Sigmoid colon (tissue), 7 donors: ENCODE measurements around the gene PSG4. TPM values are rescaled to one million over a fixed set of nuclear protein-coding genes. Genes with fewer than 3 reads are reported as not detected.
"Not testable (repeated sequence)": the region's sequence is repeated elsewhere in the genome, so short reads cannot be mapped to it uniquely, and the experiment has no call there.

Experiments used
- DNase-seq: peaks from one replicate; pipeline ENCODE4 v3.0.0-alpha.2; 2019
- H3K27ac ChIP-seq, 4 donors: fragments of 200-600 bp; sonication (generic); one replicate each; pipeline ENCODE4 v1.5.1; 2016 to 2019; ENCODE audit warnings: mild to moderate bottlenecking in 1 of 4
- H3K27me3 ChIP-seq, 3 donors: fragments of 200-600 bp; sonication (generic); one replicate each; pipeline ENCODE4 v1.5.1; 2019; ENCODE audit warnings: mild to moderate bottlenecking in 1 of 3
- H3K36me3 ChIP-seq, 4 donors: fragments of 200-600 bp; sonication (generic); one replicate each; pipeline ENCODE4 v1.5.1; 2016 to 2019
- H3K4me1 ChIP-seq, 4 donors: fragments of 200-600 bp; sonication (generic); one replicate each; pipeline ENCODE4 v1.5.1; 2017 to 2019
- H3K4me3 ChIP-seq, 4 donors: fragments of 200-600 bp; sonication (generic); one replicate each; pipeline ENCODE4 v1.5.1; 2017 to 2019; ENCODE audit warnings: mild to moderate bottlenecking in 2 of 4, moderate library complexity in 1 of 4
- H3K9me3 ChIP-seq, 4 donors: fragments of 200-600 bp in 3 of 4; sonication (generic) in 3 of 4; one replicate each; pipeline versions ENCODE4 v1.5.1 to v1.6.1; 2013 to 2019
- EP300 ChIP-seq, 4 donors: sonication (generic); formaldehyde crosslinking; IDR thresholded peaks; one replicate each; pipeline ENCODE4 v1.6.1; 2017; ENCODE audit warnings: antibody characterized with exemption in 4 of 4
- POLR2A ChIP-seq, 2 donors: fragments of 450-650 bp; IDR thresholded peaks; one replicate each; pipeline ENCODE4 v1.6.1; 2016; ENCODE audit warnings: antibody characterized with exemption in 2 of 2, mild to moderate bottlenecking in 2 of 2, moderate library complexity in 2 of 2
- POLR2AphosphoS5 ChIP-seq, 4 donors: sonication (generic); formaldehyde crosslinking; IDR thresholded peaks; one replicate each; pipeline ENCODE4 v1.6.1; 2017; ENCODE audit warnings: antibody characterized with exemption in 4 of 4
- WGBS, 2 donors: extraction: QIAGEN DNeasy Blood & Tissue Kit; methylation state at CpG; one replicate each; pipeline ENCODE4 v1.1.7; 2013; 5-methylcytosine and 5-hydroxymethylcytosine counted together
- intact Hi-C: fragments of 100-400 bp; cut with DNase I; formaldehyde crosslinking; loops from one replicate; pipeline ENCODE4 v1.15.1; 2023
- polyA plus RNA-seq, 3 donors: library from polyadenylated mRNA; stranded (reverse); fragments of 200-250 nt; gene quantifications; one replicate each; pipeline ENCODE4 v1.2.3, GENCODE V29; 2013
- total RNA-seq, 4 donors: library from RNA; depleted of rRNA; stranded (reverse); fragments of >200 nt; gene quantifications; one replicate each; pipeline ENCODE4 v1.1.0, GENCODE V29; 2016
- TF ChIP-seq, protein P1 (sequence below), 4 experiments: fragments of 450-650 bp in 3 of 4; fragments of 200-600 bp in 1 of 4; IDR thresholded peaks; one replicate each; pipeline ENCODE4 v1.5.1; 2016 to 2019; ENCODE audit warnings: antibody characterized with exemption in 4 of 4, mild to moderate bottlenecking in 3 of 4, moderate library complexity in 2 of 4
- donor health status: healthy with polysubstance abuse.
- donor health status: Bipolar disorder and iron deficiency.
- donor health status: healthy.

The PSG4 gene
- not detected for total RNA-seq
- polyA plus RNA-seq = not detected

- H3K36me3 ChIP-seq, H3K27ac ChIP-seq, H3K9me3 ChIP-seq, H3K4me3 ChIP-seq, H3K27me3 ChIP-seq, DNase-seq: not testable (repeated sequence)
- intact Hi-C loops = loop anchor here (2.0 kb wide), 1 partner anchor 101 kb away; no protein-coding TSS in a partner anchor
- peaks cover 0 to 26% (median 5%) of the 10 kb centered on the region in 4 donors for H3K4me1 ChIP-seq
- WGBS, 2 donors = 46 to 50% methylated on average over 9 of the region's 9 CpGs
Observed at GRCh38 chr19:43205471-43206105, at the start of gene PSG4. Gene PSG4, minus strand, starts transcription at chr19:43205638. Its CDS starts 102 bp downstream, at chr19:43205536.

DNA sequence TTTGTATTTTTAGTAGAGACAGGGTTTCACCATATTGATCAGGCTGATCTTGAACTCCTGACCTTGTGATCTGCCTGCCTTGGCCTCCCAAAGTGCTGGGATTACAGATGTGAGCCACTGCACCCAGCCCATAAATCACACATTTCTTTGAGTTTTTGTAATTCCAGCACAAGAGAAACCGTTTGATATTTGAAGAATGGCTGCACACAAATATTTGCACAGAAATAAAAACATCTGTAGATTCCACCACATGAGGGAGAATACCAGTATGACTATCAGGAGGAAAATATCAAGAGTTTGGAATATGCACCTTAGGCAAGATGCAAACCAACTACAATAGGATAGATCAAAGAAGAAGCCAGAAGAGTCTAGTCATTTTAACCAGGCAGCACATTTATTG lies 46.0 kb upstream of the PSG4 start:
- WGBS, 2 donors = 10 to 43% methylated on average over 1 of the region's 1 CpG
- H3K4me3 ChIP-seq, H3K9me3 ChIP-seq, DNase-seq, H3K36me3 ChIP-seq, H3K27ac ChIP-seq, intact Hi-C loops, H3K4me1 ChIP-seq, H3K27me3 ChIP-seq: not testable (repeated sequence)

- intact Hi-C loops, H3K4me1 ChIP-seq, H3K27me3 ChIP-seq, H3K9me3 ChIP-seq, H3K36me3 ChIP-seq, H3K27ac ChIP-seq, DNase-seq, H3K4me3 ChIP-seq: not testable (repeated sequence)
- WGBS, 2 donors = 55 to 56% methylated on average over 5 of the region's 5 CpGs
Observed at GRCh38 chr19:43250296-43250695, 44.9 kb upstream of the PSG4 start.

GRCh38 chr19:43248635-43249002 lies 43.2 kb upstream of the PSG4 start:
- DNase-seq, H3K27ac ChIP-seq, H3K27me3 ChIP-seq, intact Hi-C loops, H3K4me1 ChIP-seq, H3K4me3 ChIP-seq, H3K9me3 ChIP-seq, H3K36me3 ChIP-seq: not testable (repeated sequence)
- 83% methylated on average over 1 of the region's 1 CpG for WGBS, 2 donors

DNA sequence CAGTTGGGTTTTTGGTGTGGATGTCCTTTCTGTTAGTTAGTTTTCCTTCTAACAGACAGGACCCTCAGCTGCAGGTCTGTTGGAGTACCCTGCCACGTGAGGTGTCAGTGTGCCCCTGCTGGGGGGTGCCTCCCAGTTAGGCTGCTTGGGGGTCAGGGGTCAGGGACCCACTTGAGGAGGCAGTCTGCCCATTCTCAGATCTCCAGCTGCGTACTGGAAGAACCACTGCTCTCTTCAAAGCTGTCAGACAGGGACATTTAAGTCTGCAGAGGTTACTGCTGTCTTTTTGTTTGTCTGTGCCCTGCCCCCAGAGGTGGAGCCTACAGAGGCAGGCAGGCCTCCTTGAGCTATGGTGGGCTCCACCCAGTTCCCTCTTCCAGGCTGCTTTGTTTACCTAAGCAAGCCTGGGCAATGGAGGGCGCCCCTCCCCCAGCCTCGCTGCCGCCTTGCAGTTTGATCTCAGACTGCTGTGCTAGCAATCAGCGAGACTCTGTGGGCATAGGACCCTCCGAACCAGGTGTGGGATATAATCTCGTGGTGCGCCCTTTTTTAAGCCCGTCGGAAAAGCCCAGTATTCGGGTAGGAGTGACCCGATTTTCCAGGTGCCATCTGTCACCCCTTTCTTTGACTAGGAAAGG lies 41.9 kb upstream of the PSG4 start:
- 84 to 87% methylated on average over 13 of the region's 13 CpGs for WGBS, 2 donors

DNA sequence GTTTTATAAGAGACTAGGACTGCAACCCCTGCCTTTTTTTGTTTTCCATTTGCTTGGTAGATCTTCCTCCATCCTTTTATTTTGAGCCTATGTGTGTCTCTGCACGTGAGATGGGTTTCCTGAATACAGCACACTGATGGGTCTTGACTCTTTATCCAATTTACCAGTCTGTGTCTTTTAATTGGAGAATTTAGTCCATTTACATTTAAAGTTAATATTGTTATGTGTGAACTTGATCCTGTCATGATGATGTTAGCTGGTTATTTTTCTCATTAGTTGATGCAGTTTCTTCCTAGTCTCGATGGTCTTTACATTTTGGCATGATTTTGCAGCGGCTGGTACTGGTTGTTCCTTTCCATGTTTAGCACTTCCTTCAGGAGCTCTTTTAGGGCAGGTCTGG lies 40.4 kb upstream of the PSG4 start:
- DNase-seq, intact Hi-C loops, H3K9me3 ChIP-seq, H3K4me1 ChIP-seq, H3K36me3 ChIP-seq, H3K27me3 ChIP-seq, H3K4me3 ChIP-seq, H3K27ac ChIP-seq: not testable (repeated sequence)
- 88 to 91% methylated on average over 2 to 3 of the region's 3 CpGs for WGBS, 2 donors

More for the DNA sequence above, 41.9 kb upstream of the PSG4 start:
- H3K9me3 ChIP-seq, DNase-seq, intact Hi-C loops, H3K4me3 ChIP-seq, H3K27me3 ChIP-seq, H3K4me1 ChIP-seq, H3K27ac ChIP-seq, H3K36me3 ChIP-seq: not testable (repeated sequence)

- H3K9me3 ChIP-seq, intact Hi-C loops, H3K27me3 ChIP-seq, H3K4me3 ChIP-seq, H3K27ac ChIP-seq, DNase-seq, H3K36me3 ChIP-seq, H3K4me1 ChIP-seq: not testable (repeated sequence)
- WGBS, 2 donors = 78 to 83% methylated on average over 2 of the region's 2 CpGs
Observed at GRCh38 chr19:43242211-43242610, 36.8 kb upstream of the PSG4 start.

- H3K27me3 ChIP-seq, H3K4me1 ChIP-seq, H3K9me3 ChIP-seq, H3K27ac ChIP-seq, intact Hi-C loops, H3K36me3 ChIP-seq, DNase-seq, H3K4me3 ChIP-seq: not testable (repeated sequence)
- 77 to 87% methylated on average over 4 of the region's 4 CpGs for WGBS, 2 donors
Observed at GRCh38 chr19:43238213-43238612, 32.8 kb upstream of the PSG4 start.

DNA sequence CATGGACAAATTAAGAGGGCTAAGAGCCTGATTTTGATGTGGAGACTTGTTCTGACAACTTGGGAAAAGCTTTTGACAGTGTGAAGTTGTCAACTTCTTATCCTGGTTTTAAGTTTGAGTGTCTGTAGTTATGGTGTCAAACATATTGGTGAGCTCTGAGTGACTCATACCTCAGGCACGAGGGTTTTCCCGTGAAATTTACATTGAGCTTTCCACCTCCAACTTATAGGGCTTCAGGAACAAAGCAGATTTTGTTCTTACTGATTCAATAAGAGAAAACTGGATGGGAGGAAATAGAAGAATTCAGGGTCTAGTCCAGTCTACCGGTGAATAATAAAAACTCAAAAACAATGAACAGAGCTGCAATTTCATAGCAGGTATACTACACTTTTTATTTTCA lies 30.2 kb upstream of the PSG4 start:
- H3K27me3 ChIP-seq, intact Hi-C loops, DNase-seq, H3K4me1 ChIP-seq, H3K4me3 ChIP-seq, H3K36me3 ChIP-seq, H3K27ac ChIP-seq, H3K9me3 ChIP-seq: not testable (repeated sequence)
- WGBS, 2 donors = 68 to 85% methylated on average over 3 of the region's 3 CpGs

DNA sequence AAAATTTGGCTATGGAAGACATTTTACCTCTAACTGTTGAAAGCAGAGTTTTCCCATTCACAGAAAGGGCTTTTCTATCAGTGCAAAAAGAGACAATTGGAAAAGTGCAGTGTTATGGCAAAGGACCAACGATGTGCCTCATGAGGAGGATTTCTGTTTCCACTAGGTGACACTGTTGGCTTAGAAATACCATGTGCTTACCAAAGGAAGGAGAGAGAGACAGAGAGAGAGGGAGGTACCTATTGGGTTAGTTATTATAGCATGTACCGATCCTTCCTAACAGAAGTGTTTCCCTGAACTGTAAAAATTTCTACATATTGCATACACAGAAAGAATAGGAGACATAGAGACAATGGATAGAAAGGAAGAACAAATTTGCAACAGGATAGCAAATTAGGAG lies 23.9 kb upstream of the PSG4 start:
- Histone ChIP-seq H3K4me3 (no peak overlapping the region), H3K27ac (no peak overlapping the region), H3K4me1 (peaks cover 0 to 6% (median 1%) of the 10 kb centered on the region in 4 donors), H3K36me3 (no peaks in the 10 kb centered on the region), H3K9me3 (peaks cover 0 to 17% (median 9%) of the 10 kb centered on the region in 4 donors), H3K27me3 (no peaks in the 10 kb centered on the region)
- no peak for TF ChIP-seq EP300 (IDR thresholded peaks at IDR 0.05)
- TF ChIP-seq, protein P1, sequence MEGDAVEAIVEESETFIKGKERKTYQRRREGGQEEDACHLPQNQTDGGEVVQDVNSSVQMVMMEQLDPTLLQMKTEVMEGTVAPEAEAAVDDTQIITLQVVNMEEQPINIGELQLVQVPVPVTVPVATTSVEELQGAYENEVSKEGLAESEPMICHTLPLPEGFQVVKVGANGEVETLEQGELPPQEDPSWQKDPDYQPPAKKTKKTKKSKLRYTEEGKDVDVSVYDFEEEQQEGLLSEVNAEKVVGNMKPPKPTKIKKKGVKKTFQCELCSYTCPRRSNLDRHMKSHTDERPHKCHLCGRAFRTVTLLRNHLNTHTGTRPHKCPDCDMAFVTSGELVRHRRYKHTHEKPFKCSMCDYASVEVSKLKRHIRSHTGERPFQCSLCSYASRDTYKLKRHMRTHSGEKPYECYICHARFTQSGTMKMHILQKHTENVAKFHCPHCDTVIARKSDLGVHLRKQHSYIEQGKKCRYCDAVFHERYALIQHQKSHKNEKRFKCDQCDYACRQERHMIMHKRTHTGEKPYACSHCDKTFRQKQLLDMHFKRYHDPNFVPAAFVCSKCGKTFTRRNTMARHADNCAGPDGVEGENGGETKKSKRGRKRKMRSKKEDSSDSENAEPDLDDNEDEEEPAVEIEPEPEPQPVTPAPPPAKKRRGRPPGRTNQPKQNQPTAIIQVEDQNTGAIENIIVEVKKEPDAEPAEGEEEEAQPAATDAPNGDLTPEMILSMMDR (IDR thresholded peaks at IDR 0.05) = no peak
- no peak for TF ChIP-seq POLR2A (IDR thresholded peaks at IDR 0.05)
- TF ChIP-seq POLR2AphosphoS5 (IDR thresholded peaks at IDR 0.05) = no peak
- intact Hi-C loops = no loop called here
- no peak for DNase-seq
- WGBS, 2 donors = 71 to 79% methylated on average over 2 of the region's 2 CpGs

GRCh38 chr19:43228730-43229129 lies 23.3 kb upstream of the PSG4 start:
- Histone ChIP-seq H3K9me3 (peaks cover 0 to 17% (median 9%) of the 10 kb centered on the region in 4 donors), H3K4me1 (peaks cover 0 to 12% (median 4%) of the 10 kb centered on the region in 4 donors)
- H3K27ac ChIP-seq, H3K4me3 ChIP-seq, H3K27me3 ChIP-seq, intact Hi-C loops, H3K36me3 ChIP-seq, DNase-seq: not testable (repeated sequence)
- WGBS, 2 donors = 66 to 73% methylated on average over 2 of the region's 2 CpGs

- H3K27ac ChIP-seq, intact Hi-C loops, H3K4me3 ChIP-seq, DNase-seq, H3K27me3 ChIP-seq, H3K36me3 ChIP-seq: not testable (repeated sequence)
- peaks cover 0 to 15% (median 5%) of the 10 kb centered on the region in 4 donors for H3K4me1 ChIP-seq
- 79 to 89% methylated on average over 1 of the region's 1 CpG for WGBS, 2 donors
- H3K9me3 ChIP-seq = peaks cover 0 to 17% (median 9%) of the 10 kb centered on the region in 4 donors
Observed at GRCh38 chr19:43226986-43227385, 21.5 kb upstream of the PSG4 start.
